HG03442 (cell line): ENCODE measurements around the gene MYO6.

Experiments
- ATAC-seq: cut with Tn5 transposase; IDR thresholded peaks from one replicate; pipeline ENCODE4 v1.9.1; 2021; ENCODE audit warnings: mild to moderate bottlenecking, moderate library complexity; ENCODE audit not compliant: unreplicated experiment

MYO6 gene

DNA sequence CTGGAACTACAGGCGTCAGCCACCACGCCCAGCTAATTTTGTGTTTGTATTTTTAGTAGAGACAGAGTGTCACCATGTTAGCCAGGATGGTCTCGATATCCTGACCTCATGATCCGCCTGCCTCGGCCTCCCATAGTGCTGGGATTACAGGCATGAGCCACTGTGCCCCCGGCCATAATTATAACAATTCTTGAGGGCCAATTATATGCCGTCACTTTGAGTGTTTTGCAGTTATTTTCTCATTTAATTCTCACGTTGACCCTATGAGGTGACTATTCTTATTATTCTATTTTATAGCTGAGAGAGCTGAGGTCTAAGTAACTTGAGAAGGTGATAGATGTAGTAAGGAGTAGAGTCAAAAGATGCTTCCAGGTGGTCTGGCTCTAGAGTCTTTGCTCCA is 13.0 kb downstream of the MYO6 start:
- ATAC-seq, result no peak

DNA sequence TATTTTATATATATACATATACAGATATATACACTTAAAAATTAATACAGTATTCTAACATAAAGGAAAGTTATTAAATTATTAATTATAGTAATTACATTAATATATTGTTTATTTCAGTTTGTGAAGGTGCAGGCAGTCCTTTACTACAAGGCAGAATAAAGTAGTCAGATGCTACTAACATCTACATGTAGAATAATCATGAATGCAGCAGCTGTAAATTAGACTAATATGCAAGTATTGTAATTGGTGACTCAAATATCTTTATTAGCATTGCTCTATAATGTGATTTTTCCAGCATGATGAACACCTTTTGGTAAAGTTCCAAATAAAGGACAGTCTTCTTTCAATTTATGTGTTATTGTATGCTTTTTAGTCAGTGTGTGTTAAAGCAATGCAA is 17.3 kb downstream of the MYO6 start:
- ATAC-seq, result no peak

DNA sequence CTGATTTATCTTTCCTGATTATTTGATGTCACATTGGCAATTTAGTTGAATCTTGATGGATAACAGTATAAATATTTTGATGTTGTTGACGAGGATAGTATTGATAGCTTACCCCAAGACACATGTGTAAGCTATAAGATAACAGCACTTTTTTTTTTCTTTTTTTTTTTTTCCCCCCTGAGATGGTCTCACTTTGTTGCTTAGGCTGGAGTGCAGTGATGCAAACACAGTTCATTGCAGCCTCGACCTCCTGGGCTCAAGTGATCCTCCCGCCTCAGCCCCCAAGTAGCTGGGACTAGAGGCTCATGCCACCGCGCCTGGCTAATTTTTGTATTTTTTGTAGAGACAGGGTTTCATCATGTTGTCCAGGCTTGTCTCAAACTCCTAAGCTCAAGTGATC is 21.8 kb downstream of the MYO6 start:
- no peak for ATAC-seq

DNA sequence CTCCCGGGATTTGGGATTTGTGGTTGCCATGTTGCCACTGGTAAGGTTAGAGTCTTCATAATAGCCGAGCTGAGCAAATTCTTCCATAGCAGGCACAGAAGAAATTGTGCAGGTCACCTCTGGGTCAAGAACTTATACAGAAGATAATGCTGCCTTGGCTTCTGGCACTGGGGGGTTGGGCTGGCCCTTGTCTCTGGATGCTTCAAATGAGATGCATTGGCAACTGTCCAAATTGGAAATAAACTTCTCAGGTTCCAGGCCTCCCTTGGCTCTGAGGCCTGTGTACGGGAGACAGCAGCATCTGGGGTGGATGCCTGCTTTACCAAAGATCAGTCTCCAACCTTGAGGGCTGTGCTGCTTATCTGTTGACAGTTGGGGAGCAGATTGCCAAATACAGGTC is 26.2 kb downstream of the MYO6 start:
- ATAC-seq, result no peak

DNA sequence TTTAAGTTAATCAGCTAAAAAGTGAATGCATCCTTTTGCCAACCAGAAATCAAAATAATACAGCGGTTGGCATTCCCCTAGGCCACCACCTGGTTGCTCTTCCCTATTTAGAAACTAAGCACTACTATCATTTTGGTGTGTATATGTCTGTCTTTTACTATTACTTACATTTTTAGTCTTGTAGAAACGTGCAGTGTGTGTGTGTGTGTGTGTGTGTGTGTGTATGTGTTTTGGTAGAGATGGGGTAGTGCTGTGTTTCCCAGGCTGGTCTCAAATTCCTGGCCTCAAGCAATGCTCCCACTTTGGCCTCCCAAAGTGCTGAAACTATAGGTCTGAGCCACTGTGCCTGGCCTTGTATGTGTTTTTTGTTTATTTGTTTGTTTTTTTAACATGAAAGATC is 27.4 kb downstream of the MYO6 start:
- no peak for ATAC-seq

- no peak for ATAC-seq
These were observed 29.7 kb downstream of the MYO6 start for GRCh38 chr6:75778757-75779156.

- ATAC-seq, result no peak
These were observed 37.1 kb downstream of the MYO6 start for GRCh38 chr6:75786152-75786551.

DNA sequence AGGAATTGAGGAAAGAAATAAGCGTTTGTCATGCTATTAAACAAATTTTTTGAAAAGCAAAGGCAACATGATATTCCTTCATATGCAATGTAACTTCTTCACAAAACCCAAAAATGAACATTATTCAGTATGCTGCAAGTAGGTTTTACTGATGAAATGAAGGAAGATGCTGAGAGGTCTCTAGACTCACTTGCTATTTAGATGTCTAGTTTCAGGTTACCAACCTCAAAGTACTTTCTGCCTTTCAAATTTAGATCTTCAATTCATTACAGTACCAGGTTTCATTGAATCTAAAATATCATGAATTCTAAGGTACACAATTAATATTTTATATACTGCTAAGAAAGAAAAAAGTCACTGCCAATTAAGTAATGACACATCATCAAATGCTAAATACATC is 39.9 kb downstream of the MYO6 start:
- ATAC-seq, result peak; percentile 45

- no peak for ATAC-seq
These were observed 42.8 kb downstream of the MYO6 start for GRCh38 chr6:75791881-75792280.

- no peak for ATAC-seq
These were observed 45.4 kb downstream of the MYO6 start for GRCh38 chr6:75794351-75794846.

DNA sequence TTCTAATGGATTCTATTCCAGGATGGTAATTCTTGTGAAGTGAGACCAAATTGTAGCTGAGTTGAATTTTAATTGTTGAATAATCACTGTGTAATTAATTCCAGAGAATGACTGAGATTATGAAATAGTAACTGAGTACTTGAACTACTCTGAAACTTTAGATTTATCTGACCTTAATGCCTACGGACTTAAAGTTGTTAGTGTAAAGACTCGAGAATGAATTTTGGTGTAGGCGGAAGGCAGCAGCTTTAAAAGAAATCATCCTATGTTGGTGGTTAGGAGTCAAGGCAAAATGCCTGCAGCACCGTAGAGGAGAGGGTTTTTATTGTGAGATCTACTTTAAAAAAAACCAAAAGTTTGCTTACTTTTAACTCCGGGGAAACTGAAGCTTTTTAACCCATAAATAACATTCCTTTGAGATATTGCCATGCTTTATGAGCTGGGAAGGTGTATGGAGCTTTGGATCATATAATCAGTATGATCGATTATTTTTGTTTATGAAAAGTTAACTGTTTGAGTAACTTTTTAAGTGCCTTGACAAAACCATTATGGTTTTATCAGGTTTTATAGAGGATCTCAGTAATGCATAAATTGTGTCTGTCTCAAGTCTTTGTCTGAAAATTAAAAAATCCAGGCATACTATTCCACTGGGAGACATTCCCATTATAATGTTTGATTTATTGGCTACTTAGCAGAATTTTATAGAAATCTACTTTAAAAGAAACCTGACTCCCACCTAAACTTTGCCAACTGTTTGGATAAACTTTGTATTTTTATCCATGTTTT is 46.1 kb downstream of the MYO6 start:
- ATAC-seq, result no peak

GRCh38 chr6:75796723-75797122 is 47.7 kb downstream of the MYO6 start:
- no peak for ATAC-seq

GRCh38 chr6:75800133-75800532 is 51.1 kb downstream of the MYO6 start:
- no peak for ATAC-seq

GRCh38 chr6:75800708-75801505 is 51.9 kb downstream of the MYO6 start:
- ATAC-seq, result no peak

GRCh38 chr6:75802366-75802765 is 53.3 kb downstream of the MYO6 start:
- ATAC-seq, result no peak

GRCh38 chr6:75808507-75808906 is 59.5 kb downstream of the MYO6 start:
- ATAC-seq, result no peak

DNA sequence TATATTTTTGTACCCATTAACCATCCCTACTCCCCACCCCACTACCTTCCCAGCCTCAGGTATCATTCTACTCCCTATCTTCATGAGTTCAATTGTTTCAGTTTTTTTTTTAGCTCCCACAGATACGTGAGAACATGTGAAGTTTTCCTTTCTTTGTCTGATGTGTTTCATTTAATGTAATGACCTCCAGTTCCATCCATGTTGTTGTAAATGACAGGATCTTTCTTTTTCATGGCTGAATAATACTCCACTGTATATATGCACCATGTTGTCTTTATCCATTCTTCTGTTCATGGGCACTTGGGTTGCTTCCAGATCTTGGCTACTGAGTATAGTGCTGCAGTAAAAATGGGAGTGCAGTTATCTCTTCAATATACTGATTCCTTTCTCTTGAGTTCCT is 63.5 kb downstream of the MYO6 start:
- ATAC-seq, result no peak

DNA sequence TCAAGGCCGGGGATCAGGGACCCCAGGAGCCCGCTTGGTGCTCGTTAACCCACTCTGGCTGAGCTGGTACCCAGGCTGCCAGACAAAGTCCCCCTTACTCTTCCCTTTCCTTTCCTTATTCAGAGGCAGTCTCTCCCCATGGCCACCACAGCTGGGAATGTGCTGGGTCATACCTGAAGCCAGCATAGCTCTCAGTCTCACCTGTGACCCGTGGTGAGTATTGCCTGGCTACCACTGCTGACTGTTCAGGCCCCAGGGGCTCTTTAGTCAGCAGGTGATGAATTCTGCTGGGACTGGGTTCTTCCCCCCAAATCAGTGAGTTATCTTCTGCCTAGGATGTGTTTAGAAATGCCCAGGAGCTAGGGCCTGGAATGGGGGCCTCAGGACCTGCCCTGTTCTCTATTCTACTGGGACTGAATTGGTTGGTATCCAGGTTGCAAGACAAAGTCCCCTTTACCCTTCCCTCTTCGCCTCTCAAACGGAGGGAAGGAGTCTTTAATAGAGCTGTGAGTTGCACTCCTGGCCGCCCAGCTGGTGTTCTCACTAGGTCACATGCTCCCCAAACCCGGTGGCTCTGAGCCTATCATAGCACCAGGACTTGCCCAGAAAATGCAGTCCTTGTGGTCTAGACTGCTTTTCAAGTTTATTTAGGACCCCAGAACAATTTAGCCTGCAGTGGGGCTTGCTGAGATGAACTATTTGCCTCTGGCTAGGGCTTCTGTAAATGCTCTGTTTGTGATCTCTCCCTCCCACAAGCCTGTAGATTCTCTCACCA is 64.6 kb downstream of the MYO6 start:
- ATAC-seq, result no peak

DNA sequence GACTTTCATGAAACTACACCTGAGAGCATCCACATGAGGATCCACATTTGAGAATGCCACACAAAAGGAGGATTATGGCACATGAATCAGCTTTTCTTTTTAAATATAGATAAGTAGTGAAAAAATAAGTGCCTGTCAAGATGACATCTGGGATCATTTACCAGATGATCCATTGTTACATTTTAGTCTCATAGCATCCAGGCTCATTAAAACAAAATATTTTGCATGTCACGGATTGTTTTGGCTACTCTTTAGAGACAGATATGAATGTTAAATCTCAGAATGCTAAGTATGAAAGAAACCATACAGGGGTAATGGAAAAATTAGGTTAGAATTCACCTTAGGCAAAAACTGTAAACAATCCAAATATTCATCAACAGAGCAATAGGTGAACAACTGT is 66.7 kb downstream of the MYO6 start:
- no peak for ATAC-seq

GRCh38 chr6:75818098-75818855 is 69.2 kb downstream of the MYO6 start:
- no peak for ATAC-seq
